ENCODE data around the gene B4GALT7.
A peak's percentile ranks its signal among the peaks of the same experiment; 100 is the strongest.
"Not testable (repeated sequence)": the region's sequence is repeated elsewhere in the genome, so short reads cannot be mapped to it uniquely, and the experiment has no call there.

The B4GALT7 gene, protein sequence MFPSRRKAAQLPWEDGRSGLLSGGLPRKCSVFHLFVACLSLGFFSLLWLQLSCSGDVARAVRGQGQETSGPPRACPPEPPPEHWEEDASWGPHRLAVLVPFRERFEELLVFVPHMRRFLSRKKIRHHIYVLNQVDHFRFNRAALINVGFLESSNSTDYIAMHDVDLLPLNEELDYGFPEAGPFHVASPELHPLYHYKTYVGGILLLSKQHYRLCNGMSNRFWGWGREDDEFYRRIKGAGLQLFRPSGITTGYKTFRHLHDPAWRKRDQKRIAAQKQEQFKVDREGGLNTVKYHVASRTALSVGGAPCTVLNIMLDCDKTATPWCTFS
- long read RNA-seq, donor 1, transcript B4GALT7-201 (6 exons, 1,747 nt): major isoform, 20 of 21 reads
- long read RNA-seq, donor 1, partial matches to known transcripts: 0 of 21 reads
- long read RNA-seq, donor 1, other reads (novel, unspliced or antisense): 0 of 21 reads
- long read RNA-seq, donor 2, transcript B4GALT7-201 (6 exons, 1,747 nt): major isoform, 10 of 12 reads
- long read RNA-seq, donor 2, partial matches to known transcripts: 0 of 12 reads
- long read RNA-seq, donor 2, other reads (novel, unspliced or antisense): 0 of 12 reads
- long read RNA-seq, donor 3, transcript B4GALT7-201 (6 exons, 1,747 nt): major isoform, 12 of 15 reads
- long read RNA-seq, donor 3, partial matches to known transcripts: 0 of 15 reads
- long read RNA-seq, donor 3, other reads (novel, unspliced or antisense): 0 of 15 reads
- long read RNA-seq, donor 4, partial matches to known transcripts: 0 of 7 reads
- long read RNA-seq, donor 4, other reads (novel, unspliced or antisense): 0 of 7 reads
- long read RNA-seq, donor 5, transcript B4GALT7-201 (6 exons, 1,747 nt): major isoform, 16 of 17 reads
- long read RNA-seq, donor 5, partial matches to known transcripts: 0 of 17 reads
- long read RNA-seq, donor 5, other reads (novel, unspliced or antisense): 0 of 17 reads
- long read RNA-seq, donor 6, transcript B4GALT7-201 (6 exons, 1,747 nt): major isoform, 6 of 16 reads
- long read RNA-seq, donor 6, partial matches to known transcripts: 8 of 16 reads
- long read RNA-seq, donor 6, other reads (novel, unspliced or antisense): 0 of 16 reads
- long read RNA-seq, donor 7, transcript B4GALT7-201 (6 exons, 1,747 nt): major isoform, 26 of 37 reads
- long read RNA-seq, donor 7, partial matches to known transcripts: 7 of 37 reads
- long read RNA-seq, donor 7, other reads (novel, unspliced or antisense): 0 of 37 reads
- long read RNA-seq, donor 8, transcript B4GALT7-201 (6 exons, 1,747 nt): major isoform, 9 of 11 reads
- long read RNA-seq, donor 8, partial matches to known transcripts: 0 of 11 reads
- long read RNA-seq, donor 8, other reads (novel, unspliced or antisense): 0 of 11 reads

DNA sequence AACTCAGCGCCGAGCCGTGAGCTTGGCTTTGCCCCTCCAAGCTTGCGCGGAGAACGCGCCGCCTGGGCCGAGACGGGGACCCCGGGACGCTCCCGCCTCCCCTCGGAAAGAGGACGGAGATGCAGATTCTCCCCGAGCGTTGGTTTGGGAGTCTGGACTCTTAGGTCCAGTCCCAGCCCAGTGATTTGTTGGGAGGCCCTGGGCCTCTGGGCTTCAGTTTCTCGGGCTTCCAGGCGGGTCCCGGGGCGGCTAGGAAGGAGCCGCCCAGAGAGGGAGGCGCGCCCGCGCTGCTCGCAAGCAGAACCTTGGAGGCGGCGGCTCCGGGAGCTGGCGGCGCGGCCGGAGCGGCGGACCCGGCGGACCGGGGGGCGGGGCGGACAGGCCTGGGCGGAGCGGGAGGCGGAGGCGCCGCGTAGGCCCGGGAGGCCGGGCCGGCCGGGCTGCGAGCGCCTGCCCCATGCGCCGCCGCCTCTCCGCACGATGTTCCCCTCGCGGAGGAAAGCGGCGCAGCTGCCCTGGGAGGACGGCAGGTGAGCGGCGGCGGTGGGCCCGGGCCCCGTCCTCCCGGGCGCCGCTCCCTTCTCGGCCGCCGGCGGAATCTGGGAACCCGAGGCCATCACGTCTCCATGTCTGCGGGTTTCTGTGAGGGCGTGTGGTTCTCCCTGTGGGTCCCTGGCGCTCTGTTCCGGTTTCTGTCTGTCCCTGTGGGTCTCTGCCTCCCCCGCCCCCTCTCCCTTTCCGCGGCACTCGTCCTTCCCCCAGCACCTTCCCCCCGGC is at the start of gene B4GALT7:
B4GALT7 (plus strand) TSS at position 402 of the 777 bp plus-strand sequence; CDS start at position 481, 79 bp downstream.
- DNase-seq: peak; percentile 92

DNA sequence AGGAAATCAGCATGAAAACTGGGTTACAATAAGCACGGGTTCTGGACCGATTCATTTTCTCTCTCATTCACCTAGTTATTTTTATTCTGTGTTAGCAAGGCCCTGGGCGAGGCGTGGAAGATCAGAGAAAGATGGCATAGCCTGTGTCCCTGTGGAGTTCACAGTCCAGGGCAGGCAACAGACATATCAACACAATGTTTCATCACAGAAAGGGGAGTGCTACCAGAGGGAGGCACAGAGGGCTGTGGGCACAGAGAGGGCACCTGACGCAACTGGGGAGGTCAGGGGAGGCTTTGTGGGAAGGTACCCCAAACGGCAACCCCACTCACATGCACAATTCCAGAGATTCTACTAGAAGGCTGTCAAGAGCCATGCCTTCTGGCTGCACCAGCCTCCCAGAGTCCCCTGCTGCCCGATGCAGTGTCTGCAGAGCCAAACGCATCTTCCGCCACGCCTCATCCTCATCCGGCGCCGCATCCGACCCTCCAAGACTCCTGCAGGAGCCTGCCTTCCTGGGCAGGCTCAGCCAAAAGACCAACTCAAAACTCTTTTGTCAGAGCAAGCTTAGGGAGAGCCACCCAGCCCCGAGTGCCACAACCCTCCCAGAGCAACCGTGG is 47.0 kb upstream of the B4GALT7 start:
- DNase-seq: no peak

DNA sequence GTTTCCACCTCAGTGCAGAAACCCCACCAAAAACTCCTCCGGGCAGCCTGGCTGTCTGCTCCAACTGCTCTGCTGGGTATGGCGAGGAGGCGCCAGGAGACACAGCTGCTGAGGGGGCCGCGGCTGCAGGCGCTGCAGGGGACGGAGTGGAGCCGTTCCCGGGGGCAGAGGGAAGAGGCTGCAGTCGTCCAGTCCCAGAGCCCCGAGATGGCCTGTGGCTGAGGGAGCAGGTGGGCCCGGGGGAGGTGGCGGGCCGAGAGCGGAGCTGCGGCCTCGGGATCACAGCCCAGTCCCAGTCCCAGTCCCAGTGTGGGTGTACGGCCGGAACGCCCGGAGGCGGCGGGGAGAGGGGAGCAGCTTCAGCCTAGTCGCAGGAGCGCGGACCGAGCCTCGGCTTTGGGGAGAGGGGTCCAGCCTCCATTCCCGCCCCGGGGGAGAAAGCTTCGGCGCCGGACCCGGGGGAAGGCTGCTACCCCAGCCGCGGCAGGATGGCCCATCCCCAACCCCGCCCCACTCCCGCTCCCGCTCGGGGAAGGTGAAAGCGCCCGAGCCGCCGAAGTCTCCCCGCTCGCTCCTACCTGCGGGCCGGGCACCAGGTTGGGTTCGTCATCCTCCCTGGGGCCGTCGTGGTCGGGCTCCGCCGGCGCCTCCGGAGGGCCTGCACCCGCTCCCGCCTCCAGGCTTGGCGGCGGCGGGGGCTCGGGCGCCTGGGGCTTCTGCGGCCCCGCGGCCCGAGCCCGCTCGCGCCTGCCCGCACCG is 46.1 kb upstream of the B4GALT7 start:
- DNase-seq: peak; percentile 78

GRCh38 chr5:177554474-177555111 is 45.3 kb upstream of the B4GALT7 start, which contains the start of gene FAM193B:
TSS of gene FAM193B (minus strand) at chr5:177554563. CDS start at chr5:177554458, 105 bp downstream.
- DNase-seq: peak; percentile 85

- no peak for DNase-seq
Observed at GRCh38 chr5:177555228-177555627, 44.7 kb upstream of the B4GALT7 start.

DNA sequence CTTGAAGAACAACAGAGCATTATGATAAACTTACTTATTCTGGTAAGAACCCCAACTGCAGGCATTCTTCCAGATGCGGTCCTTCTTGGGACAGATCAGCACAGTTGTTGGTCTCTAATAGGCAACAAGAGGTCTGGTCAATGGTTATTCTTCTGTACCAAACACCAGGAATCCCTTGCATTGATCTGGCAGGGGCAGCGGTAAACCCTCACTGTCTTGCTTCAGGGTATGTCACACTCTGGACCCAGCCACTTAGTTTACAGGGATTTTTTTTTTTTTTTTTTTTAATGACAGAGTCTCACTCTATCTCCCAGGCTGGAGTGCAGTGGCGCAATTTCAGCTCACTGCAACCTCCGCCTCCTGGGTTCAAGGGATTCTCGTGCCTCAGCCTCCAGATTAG is 44.3 kb upstream of the B4GALT7 start:
- no peak for DNase-seq

DNA sequence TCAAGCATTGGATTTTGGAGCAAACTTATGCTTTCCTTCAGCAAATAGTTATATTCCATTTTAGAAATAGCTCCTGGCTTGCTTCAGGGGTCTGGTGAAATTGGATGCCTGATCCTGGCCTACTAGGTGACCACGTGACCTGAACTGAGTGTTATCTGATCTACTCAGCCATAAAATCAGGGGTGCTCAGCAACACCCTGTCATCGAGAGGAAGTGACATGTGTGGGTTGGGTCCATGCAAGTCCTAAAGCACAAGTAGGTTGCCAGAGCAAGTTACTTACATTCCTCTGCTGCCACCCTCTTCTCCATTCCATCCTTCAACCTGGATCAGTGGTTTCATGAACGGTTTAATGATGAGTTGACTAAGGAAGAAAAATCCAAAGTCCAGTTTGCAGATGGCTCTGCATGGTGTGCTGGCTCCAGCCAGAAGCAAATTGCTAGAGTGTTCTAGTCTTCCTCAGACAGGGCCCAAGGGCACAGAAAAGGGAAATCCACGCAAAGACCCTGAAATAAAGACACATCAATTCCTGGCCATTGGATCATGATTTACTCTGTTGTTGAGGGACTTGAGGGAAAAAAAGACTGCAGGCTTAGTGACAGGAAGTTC is 42.8 kb upstream of the B4GALT7 start:
- no peak for DNase-seq

GRCh38 chr5:177557796-177558195 is 42.1 kb upstream of the B4GALT7 start:
- no peak for DNase-seq

DNA sequence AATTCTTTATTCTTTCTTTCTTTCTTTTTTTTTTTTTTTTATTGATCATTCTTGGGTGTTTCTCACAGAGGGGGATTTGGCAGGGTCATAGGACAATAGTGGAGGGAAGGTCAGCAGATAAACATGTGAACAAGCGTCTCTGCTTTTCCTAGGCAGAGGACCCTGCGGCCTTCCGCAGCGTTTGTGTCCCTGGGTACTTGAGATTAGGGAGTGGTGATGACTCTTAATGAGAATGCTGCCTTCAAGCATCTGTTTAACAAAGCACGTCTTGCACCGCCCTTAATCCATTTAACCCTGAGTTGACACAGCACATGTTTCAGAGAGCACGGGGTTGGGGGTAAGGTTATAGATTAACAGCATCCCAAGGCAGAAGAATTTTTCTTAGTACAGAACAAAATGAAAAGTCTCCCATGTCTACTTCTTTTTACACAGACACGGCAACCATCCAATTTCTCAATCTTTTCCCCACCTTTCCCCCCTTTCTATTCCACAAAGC is 40.4 kb upstream of the B4GALT7 start:
- DNase-seq: not testable (repeated sequence)

- DNase-seq: no peak
Observed at GRCh38 chr5:177565046-177565445, 34.9 kb upstream of the B4GALT7 start.

- DNase-seq: no peak
Observed at GRCh38 chr5:177568326-177568725, 31.6 kb upstream of the B4GALT7 start.

- no peak for DNase-seq
Observed at GRCh38 chr5:177569894-177570293, 30.0 kb upstream of the B4GALT7 start.

DNA sequence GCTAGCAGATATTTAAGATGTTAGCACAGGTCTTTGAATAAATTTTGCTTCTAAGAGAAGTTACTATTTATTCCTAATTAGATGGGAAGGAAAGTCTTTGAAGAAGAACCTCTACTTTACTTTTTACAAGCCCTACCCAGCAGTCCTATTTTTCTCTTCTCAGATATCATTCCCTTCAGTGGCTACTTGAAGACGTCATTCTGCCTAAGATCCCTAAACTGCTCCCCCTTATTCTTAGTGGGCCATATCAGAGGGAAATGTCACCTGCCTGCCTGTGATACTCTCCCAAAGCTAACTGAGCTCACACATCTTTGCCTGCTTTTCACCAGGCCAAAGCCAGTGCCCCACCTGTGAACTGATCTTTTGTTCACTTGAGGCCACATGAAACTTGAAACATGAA is 24.4 kb upstream of the B4GALT7 start:
- DNase-seq: no peak

GRCh38 chr5:177576169-177576568 is 23.8 kb upstream of the B4GALT7 start:
- no peak for DNase-seq

DNA sequence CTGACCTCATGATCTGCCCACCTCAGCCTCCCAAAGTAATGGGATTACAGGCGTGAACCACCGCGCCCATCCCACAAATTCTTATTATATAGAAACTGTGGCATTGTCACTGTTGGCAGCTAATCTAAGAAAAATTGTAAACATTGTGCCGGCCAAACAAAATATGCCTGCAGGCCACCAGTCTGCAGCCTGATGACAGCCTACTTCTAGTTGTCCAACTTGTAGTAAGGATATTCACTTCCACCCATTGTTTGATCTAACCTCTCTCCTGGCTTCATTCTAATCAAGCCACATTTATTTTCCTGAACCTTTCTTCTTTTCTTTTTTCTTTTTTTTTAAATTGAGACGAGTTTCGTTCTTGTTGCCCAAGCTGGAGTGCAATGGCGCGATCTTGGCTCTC is 21.6 kb upstream of the B4GALT7 start:
- DNase-seq: no peak

DNA sequence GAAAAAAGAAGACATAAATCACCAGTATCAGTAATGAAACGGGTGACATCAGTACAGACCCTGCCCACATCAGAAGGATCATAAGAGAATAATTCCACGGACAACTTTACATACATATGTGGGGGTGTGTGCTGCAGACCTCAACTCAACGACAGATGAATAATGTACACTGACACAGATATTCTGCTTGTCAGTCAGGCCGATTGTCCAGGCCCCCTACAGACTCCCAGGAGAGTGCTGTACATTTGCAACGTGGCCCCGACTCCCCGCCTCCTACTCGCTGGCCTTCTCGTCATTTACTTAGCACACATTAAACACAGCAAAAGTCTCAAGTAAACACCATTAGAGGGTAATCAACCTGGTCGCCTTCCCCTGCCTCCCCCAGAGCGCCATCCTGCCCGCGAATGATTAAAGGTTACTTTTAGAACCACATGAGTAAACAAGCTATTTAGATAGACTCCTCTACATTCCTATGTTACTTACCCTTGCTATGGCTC is 11.5 kb upstream of the B4GALT7 start:
- no peak for DNase-seq

GRCh38 chr5:177590406-177590805 is 9.5 kb upstream of the B4GALT7 start:
- DNase-seq: no peak

- DNase-seq: no peak
Observed at GRCh38 chr5:177591690-177592009, 8.3 kb upstream of the B4GALT7 start.
